GM12865 (cell line): Measurements from ENCODE around the gene ABCA2.

Experiments
- DNase-seq: peaks from one replicate; pipeline ENCODE4 v3.0.0; 2010; ENCODE audit warnings: low read depth
- H3K4me3 ChIP-seq: 2 replicates; pipeline ENCODE4 v1.5.1; 2011; ENCODE audit warnings: mild to moderate bottlenecking, low read depth, low read length, control low read depth
- TF ChIP-seq, protein P1 (sequence below): IDR thresholded peaks from 2 replicates; pipeline ENCODE4 v1.5.1; 2011; ENCODE audit warnings: low read length, control low read depth, low read depth, inconsistent platforms; ENCODE audit not compliant: insufficient read depth; ENCODE audit errors: missing control alignments

The ABCA2 gene, protein sequence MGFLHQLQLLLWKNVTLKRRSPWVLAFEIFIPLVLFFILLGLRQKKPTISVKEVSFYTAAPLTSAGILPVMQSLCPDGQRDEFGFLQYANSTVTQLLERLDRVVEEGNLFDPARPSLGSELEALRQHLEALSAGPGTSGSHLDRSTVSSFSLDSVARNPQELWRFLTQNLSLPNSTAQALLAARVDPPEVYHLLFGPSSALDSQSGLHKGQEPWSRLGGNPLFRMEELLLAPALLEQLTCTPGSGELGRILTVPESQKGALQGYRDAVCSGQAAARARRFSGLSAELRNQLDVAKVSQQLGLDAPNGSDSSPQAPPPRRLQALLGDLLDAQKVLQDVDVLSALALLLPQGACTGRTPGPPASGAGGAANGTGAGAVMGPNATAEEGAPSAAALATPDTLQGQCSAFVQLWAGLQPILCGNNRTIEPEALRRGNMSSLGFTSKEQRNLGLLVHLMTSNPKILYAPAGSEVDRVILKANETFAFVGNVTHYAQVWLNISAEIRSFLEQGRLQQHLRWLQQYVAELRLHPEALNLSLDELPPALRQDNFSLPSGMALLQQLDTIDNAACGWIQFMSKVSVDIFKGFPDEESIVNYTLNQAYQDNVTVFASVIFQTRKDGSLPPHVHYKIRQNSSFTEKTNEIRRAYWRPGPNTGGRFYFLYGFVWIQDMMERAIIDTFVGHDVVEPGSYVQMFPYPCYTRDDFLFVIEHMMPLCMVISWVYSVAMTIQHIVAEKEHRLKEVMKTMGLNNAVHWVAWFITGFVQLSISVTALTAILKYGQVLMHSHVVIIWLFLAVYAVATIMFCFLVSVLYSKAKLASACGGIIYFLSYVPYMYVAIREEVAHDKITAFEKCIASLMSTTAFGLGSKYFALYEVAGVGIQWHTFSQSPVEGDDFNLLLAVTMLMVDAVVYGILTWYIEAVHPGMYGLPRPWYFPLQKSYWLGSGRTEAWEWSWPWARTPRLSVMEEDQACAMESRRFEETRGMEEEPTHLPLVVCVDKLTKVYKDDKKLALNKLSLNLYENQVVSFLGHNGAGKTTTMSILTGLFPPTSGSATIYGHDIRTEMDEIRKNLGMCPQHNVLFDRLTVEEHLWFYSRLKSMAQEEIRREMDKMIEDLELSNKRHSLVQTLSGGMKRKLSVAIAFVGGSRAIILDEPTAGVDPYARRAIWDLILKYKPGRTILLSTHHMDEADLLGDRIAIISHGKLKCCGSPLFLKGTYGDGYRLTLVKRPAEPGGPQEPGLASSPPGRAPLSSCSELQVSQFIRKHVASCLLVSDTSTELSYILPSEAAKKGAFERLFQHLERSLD (N-terminal part only)

DNA sequence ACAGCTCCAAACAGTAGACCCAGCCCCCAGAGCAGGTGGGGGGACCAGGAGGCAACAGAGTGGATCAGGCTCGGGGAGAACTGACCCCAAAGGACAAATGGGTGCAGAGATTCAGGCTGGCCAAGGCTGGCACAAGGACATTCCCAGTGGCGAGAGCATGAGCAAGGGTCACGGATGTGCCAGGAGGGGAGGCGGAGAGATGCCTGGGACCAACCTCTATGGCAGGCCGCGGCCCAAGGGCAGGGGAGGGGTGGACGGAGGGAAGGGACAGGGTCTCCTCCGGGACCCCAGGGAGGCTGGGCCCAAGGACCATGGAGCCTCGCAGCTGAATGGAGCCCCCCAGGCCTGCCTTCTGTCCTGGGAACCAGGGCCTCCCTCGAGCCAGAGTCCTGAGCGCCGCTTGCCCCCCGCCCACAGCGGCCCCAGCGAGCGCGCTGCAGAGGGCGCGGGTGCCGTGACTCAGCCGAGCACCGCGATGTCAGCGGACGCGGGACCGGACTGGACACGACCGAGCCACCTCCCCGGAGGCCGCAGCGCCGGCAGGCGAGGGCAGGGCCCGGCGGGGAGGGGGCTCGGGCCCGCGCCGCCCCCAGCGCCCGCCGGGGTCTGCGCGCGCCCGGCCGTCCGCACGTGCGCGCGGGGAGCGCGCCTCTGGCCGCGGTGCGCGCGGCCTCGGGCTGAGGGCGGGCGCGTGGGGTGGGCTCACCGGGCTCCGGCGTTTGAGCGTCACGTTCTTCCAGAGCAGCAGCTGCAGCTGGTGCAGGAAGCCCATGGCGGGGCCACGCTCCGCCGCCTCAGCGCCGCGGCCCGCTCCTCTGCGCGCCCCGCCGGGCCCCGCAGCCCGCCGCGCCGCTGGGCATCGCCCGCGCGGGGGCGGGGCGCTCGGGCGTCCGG, at the start of gene ABCA2:
Gene ABCA2 (minus strand): TSS at position 869 of the 894 bp plus-strand sequence. CDS start 97 bp downstream, at position 772.
- H3K4me3 ChIP-seq, result peak within 1 kb of the TSS; percentile 10; the same call in 1 of the 2 replicates
- TF ChIP-seq, protein P1, sequence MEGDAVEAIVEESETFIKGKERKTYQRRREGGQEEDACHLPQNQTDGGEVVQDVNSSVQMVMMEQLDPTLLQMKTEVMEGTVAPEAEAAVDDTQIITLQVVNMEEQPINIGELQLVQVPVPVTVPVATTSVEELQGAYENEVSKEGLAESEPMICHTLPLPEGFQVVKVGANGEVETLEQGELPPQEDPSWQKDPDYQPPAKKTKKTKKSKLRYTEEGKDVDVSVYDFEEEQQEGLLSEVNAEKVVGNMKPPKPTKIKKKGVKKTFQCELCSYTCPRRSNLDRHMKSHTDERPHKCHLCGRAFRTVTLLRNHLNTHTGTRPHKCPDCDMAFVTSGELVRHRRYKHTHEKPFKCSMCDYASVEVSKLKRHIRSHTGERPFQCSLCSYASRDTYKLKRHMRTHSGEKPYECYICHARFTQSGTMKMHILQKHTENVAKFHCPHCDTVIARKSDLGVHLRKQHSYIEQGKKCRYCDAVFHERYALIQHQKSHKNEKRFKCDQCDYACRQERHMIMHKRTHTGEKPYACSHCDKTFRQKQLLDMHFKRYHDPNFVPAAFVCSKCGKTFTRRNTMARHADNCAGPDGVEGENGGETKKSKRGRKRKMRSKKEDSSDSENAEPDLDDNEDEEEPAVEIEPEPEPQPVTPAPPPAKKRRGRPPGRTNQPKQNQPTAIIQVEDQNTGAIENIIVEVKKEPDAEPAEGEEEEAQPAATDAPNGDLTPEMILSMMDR, result no peak
- DNase-seq, result no peak

DNA sequence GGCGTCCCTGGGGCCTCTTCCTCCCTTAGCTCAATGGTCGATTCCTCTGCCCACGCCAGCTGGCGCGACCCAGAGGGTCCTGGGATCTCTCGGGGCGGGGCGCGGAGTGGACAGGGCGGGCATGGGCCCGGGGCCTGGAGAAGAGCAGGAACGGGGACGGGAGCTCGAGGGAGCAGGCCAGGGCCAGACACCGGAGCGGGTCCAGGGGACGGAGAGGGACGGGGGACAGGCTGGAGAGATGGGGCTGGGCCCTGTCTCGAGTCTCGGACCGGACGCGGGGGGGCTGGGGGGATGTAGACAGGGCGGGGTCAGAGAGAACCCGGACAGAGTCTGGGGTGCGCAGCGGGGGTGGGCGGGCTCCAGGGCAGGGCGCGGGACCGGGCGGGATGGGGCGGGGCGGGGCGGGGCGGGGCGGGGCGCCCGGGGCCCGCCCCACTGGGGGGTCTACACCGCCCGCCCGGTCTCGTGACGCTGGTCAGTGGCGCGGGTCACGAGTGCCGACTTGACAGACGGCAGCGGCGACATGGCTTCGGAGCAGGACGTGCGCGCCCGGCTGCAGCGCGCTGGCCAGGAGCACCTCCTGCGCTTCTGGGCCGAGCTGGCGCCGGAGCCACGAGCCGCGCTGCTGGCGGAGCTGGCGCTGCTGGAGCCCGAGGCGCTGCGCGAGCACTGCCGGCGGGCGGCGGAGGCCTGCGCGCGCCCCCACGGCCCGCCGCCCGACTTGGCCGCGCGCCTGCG, 49.1 kb upstream of the ABCA2 start, which contains the start of gene UAP1L1:
Gene UAP1L1 (plus strand): TSS at position 508 of the 738 bp plus-strand sequence. CDS start 16 bp downstream, at position 524.
- TF ChIP-seq, protein P1, result no peak
- peak; percentile 86 for DNase-seq
- peak within 1 kb of the TSS; percentile 73 for H3K4me3 ChIP-seq

DNA sequence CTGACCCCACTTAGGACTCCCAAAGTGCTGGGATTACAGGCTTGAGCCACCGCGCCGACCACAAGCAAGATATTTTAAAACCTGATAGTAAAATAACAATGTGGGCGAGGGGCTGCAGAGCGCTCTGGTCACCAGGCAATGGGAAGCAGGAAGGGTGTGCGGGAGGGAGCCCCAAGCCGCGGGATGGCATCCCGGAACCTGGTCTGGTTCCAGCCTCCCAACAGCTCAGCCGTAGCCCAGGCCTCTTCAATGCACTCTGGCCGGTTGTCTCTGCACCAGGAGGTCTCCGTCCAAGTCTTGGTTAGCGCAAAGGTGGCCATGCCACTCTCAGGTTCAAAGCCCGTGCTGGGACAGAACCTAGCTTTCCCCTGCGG, 48.6 kb upstream of the ABCA2 start:
- H3K4me3 ChIP-seq, result peak overlapping the region; percentile 49
- TF ChIP-seq, protein P1, result no peak
- DNase-seq, result no peak

DNA sequence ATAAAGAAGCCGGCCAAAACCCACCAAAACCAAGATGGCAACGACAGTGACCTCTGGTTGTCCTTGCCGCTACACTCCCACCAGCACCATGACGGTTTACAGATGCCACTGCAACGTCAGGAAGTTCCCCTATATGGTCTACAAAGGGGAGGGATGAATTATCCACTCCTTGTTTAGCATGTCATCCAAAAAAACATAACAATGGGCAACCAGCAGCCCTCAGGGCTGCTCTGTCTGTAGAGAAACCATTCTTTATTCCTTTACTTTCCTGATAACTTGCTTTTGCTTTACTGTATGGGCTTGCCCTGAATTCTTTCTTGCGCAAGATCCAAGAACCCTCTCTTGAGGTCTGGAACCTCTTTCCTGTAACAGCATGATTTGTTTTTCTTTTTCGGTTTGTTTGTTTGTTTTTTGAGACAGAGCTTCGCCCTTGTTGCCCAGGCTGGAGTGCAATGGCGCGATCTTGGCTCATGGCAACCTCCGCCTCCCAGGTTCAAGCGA, 47.3 kb upstream of the ABCA2 start:
- TF ChIP-seq, protein P1, result no peak
- no peak for DNase-seq
- H3K4me3 ChIP-seq, result no peak overlapping the region

DNA sequence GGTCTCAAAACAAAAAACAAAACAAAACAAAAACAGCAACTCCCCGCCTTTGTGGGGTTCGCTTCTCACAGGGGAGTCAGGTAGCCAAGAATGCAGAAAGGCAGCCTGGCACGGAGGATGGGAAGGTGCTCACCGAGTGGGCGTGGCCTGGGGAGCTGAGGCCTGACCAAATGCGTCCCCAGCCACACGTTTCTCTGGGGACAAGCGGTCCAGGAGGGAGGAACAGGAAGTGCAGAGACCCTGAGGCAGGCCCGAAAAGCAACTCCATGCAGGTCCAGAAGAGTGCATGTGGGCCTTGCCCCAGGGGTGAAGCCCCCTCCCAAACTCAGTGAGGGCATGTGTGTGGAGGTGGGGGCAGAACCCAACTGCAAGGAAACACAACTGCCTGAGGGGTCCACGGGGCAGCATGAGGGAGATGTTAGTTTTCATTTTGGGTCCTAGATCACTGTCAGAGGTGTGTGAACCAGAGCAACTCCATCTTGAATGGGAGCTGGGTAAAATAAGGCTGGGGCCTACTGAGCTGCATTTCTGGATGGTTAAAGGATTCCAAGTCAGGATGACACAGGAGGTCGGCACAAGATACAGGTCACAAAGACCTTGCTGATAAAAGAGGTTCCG, 46.7 kb upstream of the ABCA2 start:
- TF ChIP-seq, protein P1, result no peak
- H3K4me3 ChIP-seq, result no peak overlapping the region
- DNase-seq, result peak; percentile 72
